Stomach (tissue), 9 donors: Measurements from ENCODE around the gene NME7. TPM values are rescaled to one million over a fixed set of nuclear protein-coding genes. Genes with fewer than 3 reads are reported as not detected.

Experiments used
- DNase-seq, 2 donors: peaks; one replicate each; pipeline versions ENCODE4 v3.0.0 to v3.0.0-alpha.2; 2013 to 2019
- H3K27ac ChIP-seq, 5 donors: fragments of 200-600 bp in 4 of 5; sonication (generic) in 4 of 5; one replicate each; pipeline ENCODE4 v1.5.1; 2013 to 2019; ENCODE audit warnings: mild to moderate bottlenecking in 1 of 5, moderate library complexity in 1 of 5
- H3K27me3 ChIP-seq, 3 donors: fragments of 200-600 bp; sonication (generic); one replicate each; pipeline ENCODE4 v1.5.1; 2017 to 2019; ENCODE audit warnings: mixed run types in 1 of 3
- H3K36me3 ChIP-seq, 4 donors: fragments of 200-600 bp; sonication (generic); 1 replicate in 3 of 4; 2 replicates in 1 of 4; pipeline ENCODE4 v1.5.1; 2016 to 2019
- H3K4me1 ChIP-seq, 4 donors: fragments of 200-600 bp; sonication (generic); one replicate each; pipeline ENCODE4 v1.5.1; 2016 to 2019
- H3K4me3 ChIP-seq, 4 donors: fragments of 200-600 bp; sonication (generic) in 3 of 4; one replicate each; pipeline ENCODE4 v1.5.1; 2016 to 2019; ENCODE audit warnings: mild to moderate bottlenecking in 1 of 4
- H3K9me3 ChIP-seq, 4 donors: fragments of 200-600 bp; sonication (generic); one replicate each; pipeline ENCODE4 v1.5.1; 2016 to 2019
- CTCF ChIP-seq, 7 experiments: fragments of 450-650 bp in 4 of 7; fragments of 200-600 bp in 3 of 7; sonication (generic) in 3 of 7; IDR thresholded peaks; one replicate each; pipeline ENCODE4 v1.5.1; 2016 to 2019; ENCODE audit warnings: antibody characterized with exemption in 7 of 7, control low read depth in 2 of 7, mild to moderate bottlenecking in 1 of 7
- EP300 ChIP-seq: sonication (generic); formaldehyde crosslinking; IDR thresholded peaks from one replicate; pipeline ENCODE4 v1.6.1; 2017; ENCODE audit warnings: antibody characterized with exemption
- POLR2A ChIP-seq, 4 donors: fragments of 450-650 bp; IDR thresholded peaks; one replicate each; pipeline ENCODE4 v1.6.1; 2016; ENCODE audit warnings: antibody characterized with exemption in 4 of 4, control low read depth in 2 of 4, mild to moderate bottlenecking in 1 of 4, moderate library complexity in 1 of 4
- POLR2AphosphoS5 ChIP-seq, 3 donors: sonication (generic); formaldehyde crosslinking; IDR thresholded peaks; one replicate each; pipeline ENCODE4 v1.6.1; 2016; ENCODE audit warnings: antibody characterized with exemption in 3 of 3
- WGBS, 5 donors: extraction: QIAGEN DNeasy Blood & Tissue Kit in 3 of 5; methylation state at CpG; one replicate each; pipeline versions ENCODE4 v1.1.5 to v1.1.7; 2013 to 2018; 5-methylcytosine and 5-hydroxymethylcytosine counted together
- intact Hi-C: fragments of 100-400 bp; cut with DNase I; formaldehyde crosslinking; loops from one replicate; pipeline ENCODE4 v1.15.1; 2023; ENCODE audit warnings: low total_unique reads
- polyA plus RNA-seq, 3 donors: library from polyadenylated mRNA; stranded (reverse); fragments of 200-250 nt; gene quantifications; one replicate each; pipeline ENCODE4 v1.2.3, GENCODE V29; 2013
- total RNA-seq, 5 donors: library from RNA; depleted of rRNA; stranded (reverse); fragments of >200 nt; gene quantifications; one replicate each; pipeline versions ENCODE4 v1.1.0 to v1.2.3, GENCODE V29; 2014 to 2016
- donor health status: healthy with polysubstance abuse.
- donor health status: Bipolar disorder and iron deficiency.
- donor health status: healthy.

NME7 gene
- total and polyA plus RNA-seq, 8 donors: 7.6 to 44.3 (median 8.2) TPM; not detected in 1

DNA sequence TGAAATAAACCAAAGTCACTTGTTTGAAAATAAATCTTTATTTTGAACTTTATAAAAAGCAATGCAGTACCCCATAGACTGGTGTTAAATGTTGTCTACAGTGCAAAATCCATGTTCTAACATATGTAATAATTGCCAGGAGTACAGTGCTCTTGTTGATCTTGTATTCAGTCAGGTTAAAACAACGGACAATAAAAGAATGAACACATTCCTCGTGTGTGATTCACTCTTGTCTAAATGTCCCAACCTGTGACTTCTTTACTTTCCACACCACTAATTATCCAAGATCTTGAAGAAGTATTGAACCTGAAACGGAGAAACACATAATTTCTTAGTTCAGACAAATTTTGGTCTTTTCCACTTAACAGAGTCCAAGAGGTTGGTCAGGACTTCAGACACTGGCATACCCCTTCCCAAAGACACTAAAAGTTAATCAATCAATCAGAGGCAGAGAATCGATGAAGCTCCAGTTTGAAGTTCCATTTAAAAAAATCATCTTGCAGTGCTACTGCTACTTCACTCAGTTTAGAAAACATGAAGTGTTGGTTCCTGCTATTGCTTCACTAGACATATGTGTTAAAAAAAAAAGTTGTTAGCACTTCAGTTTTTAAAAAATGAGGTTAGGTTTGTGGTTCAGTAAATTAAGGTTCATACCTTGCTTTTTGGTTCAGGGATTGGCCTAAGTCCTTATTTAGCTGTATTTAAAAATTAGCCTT, 234.9 kb downstream of the NME7 start:
- TF ChIP-seq POLR2A (IDR thresholded peaks at IDR 0.05) (no peak), EP300 (no peak), POLR2AphosphoS5 (IDR thresholded peaks at IDR 0.05) (peak in 1 of 3 donors; percentile 15)
- Histone ChIP-seq H3K36me3 (peaks cover 15 to 57% (median 53%) of the 10 kb centered on the region in 4 donors), H3K9me3 (no peaks in the 10 kb centered on the region), H3K4me3 (no peak overlapping the region), H3K4me1 (peaks cover 0 to 58% (median 16%) of the 10 kb centered on the region in 4 donors), H3K27me3 (no peaks in the 10 kb centered on the region), H3K27ac (peak overlapping the region in 1 of 5 donors; percentile 38)
- DNase-seq: no peak
- 50 to 74% (median 63%) methylated on average over 4 of the region's 4 CpGs for WGBS, 5 donors
- intact Hi-C loops: no loop called here

GRCh38 chr1:169130683-169131082, 236.9 kb downstream of the NME7 start:
- H3K4me1 ChIP-seq: peaks cover 0 to 75% (median 24%) of the 10 kb centered on the region in 4 donors
- no peak for DNase-seq
- H3K27me3 ChIP-seq: no peaks in the 10 kb centered on the region
- peak overlapping the region in 1 of 5 donors; percentile 16 for H3K27ac ChIP-seq
- intact Hi-C loops: no loop called here
- TF ChIP-seq POLR2A (IDR thresholded peaks at IDR 0.05) (no peak), POLR2AphosphoS5 (IDR thresholded peaks at IDR 0.05) (no peak), EP300 (no peak), CTCF (IDR thresholded peaks at IDR 0.05) (no peak)
- WGBS, 5 donors: 77 to 89% (median 78%) methylated on average over 4 of the region's 4 CpGs
- H3K9me3 ChIP-seq: no peaks in the 10 kb centered on the region
- H3K36me3 ChIP-seq: peaks cover 29 to 76% (median 72%) of the 10 kb centered on the region in 4 donors
- H3K4me3 ChIP-seq: no peak overlapping the region

- Histone ChIP-seq H3K36me3 (peaks cover 38 to 89% (median 85%) of the 10 kb centered on the region in 4 donors), H3K27ac (peak overlapping the region in 2 of 5 donors; percentile 16 to 40), H3K4me1 (peaks cover 0 to 88% (median 30%) of the 10 kb centered on the region in 4 donors), H3K4me3 (no peak overlapping the region), H3K27me3 (no peaks in the 10 kb centered on the region), H3K9me3 (no peaks in the 10 kb centered on the region)
- WGBS, 5 donors: 35 to 51% (median 41%) methylated on average over 6 of the region's 6 CpGs
- no peak for DNase-seq
- TF ChIP-seq CTCF (IDR thresholded peaks at IDR 0.05) (no peak), EP300 (no peak)
- intact Hi-C loops: no loop called here
Observed at GRCh38 chr1:169129109-169129784, 238.3 kb downstream of the NME7 start.

DNA sequence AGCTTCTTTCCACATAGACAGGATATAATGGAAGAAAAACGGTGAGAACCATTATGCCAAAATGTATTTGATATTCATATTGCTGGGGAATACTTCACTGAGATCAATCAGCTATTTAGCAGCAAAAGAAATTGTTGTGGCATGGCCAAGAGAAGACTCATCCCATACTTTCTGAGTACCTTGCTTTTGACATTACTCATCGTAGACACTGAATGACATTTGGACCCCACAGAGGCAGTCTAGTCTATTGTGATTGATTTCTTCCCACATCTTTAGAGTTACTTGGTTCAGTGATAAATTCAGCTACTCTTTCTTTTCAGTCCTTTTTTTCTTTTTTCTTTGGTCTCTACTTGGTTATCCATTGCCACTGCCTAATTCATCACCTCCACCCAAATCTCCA, 239.0 kb downstream of the NME7 start:
- Histone ChIP-seq H3K27me3 (no peaks in the 10 kb centered on the region), H3K9me3 (no peaks in the 10 kb centered on the region), H3K4me3 (no peak overlapping the region), H3K27ac (peak overlapping the region in 1 of 5 donors; percentile 40), H3K4me1 (peaks cover 0 to 88% (median 33%) of the 10 kb centered on the region in 4 donors), H3K36me3 (peaks cover 38 to 94% (median 88%) of the 10 kb centered on the region in 4 donors)
- intact Hi-C loops: no loop called here
- DNase-seq: no peak
- no peak for TF ChIP-seq POLR2A (IDR thresholded peaks at IDR 0.05)
- no peak for TF ChIP-seq POLR2AphosphoS5 (IDR thresholded peaks at IDR 0.05)
- no peak for TF ChIP-seq EP300
- no peak for TF ChIP-seq CTCF (IDR thresholded peaks at IDR 0.05)
- WGBS, 5 donors: 65 to 79% (median 72%) methylated on average over 2 of the region's 2 CpGs
